Measurements from ENCODE around the gene RELL1. TPM values are rescaled to one million over a fixed set of nuclear protein-coding genes. Genes with fewer than 3 reads are reported as not detected.

RELL1 gene
- total RNA-seq, 2 experiments from 2014 or later = 8.5 to 9.5 TPM

DNA sequence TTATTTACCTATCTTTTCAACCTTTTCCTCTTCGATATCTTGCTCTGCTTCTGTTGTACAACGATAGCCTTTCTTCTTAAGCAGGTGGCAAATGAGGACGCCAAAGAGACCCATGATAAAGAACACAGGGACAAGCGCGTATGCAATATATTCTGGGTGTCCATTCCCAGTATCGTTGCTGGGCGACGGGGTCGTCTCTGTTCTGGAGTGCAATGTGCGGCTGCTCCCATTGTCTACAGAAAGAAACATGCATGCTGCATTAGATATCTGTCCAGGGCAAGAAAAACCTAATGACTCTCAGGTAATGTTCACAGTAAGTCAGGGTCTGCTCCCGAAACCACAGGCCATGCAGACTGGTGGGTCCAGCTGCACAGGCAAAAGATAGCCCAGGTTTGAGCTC, 36.9 kb downstream of the RELL1 start:
- intact Hi-C loops (cut with DNase I, micrococcal nuclease) = no loop called here
- Mint-ChIP-seq H3K27me3 (no peaks in the 10 kb centered on the region), H3K27ac (no peak overlapping the region), H3K36me3 (ENCODE audit: low read depth) (peaks cover 12% of the 10 kb centered on the region), H3K9me3 (ENCODE audit: low read depth) (peaks cover 4% of the 10 kb centered on the region), H3K4me3 (no peak overlapping the region), H3K4me1 (peaks cover 21% of the 10 kb centered on the region)
- DNase-seq (no peak), ATAC-seq (no peak)
- POLR2A ChIA-PET = no interaction called here
- CTCF ChIA-PET = no interaction called here

DNA sequence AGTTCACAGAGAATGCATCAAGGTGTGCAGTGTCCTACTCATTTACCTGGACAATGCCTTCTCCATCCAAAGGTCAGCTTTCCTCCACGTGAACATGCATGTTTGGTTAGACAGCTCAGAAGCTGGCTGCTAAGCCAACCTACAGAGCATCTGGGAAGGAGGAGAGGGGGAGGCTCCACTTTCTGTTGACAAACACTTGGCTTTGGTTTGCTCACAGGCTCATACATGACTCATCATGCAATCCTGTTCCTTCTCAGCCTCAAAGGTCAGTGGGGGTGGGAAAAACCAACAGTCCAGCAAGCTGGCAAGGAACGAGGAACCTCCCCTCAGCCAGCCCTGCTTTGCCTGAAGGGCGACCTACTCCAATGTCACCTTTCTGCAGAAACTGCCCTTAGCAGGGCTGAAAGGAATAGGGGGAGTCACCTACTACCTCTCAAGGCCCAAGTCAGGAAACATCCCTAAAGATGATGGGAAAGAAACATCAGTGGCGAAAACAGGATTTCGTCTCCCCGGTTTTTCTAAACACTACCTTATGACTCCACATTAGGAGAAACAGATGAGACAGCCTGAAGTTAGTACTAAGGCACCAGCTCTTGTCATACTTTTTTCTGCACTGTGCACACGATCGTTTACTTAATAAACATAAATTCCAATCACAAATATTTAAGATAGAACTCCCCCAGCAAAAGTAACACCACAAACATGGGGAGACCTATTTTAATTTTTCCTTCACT, 37.9 kb downstream of the RELL1 start:
- H3K4me1 Mint-ChIP-seq = peaks cover 16% of the 10 kb centered on the region
- CTCF ChIA-PET = interaction anchor here (0.6 kb wide), 1 partner anchor 35 kb away, joined by 3 read pairs; no protein-coding TSS in a partner anchor

DNA sequence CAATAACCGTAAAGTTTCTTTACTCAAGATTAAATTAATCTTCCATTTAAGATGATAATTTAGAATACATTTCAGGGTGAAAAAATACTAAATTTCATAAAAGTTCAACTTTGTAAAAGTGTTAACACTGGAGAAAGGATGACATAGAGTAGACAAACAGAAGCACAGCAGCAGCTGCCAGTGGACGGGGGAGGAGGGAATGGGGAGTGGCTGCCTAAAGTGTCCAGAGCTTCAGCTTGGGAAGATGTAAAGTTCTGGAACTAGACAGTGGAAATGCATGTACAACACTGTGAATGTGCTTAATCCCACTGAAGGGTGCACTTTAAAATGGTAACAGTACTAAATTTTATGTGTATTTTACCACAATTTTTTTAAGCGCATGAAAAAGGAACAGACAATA, 39.9 kb downstream of the RELL1 start:
- no peak for ATAC-seq
- ChIA-PET POLR2A (no interaction called here), CTCF (no interaction called here)
- Mint-ChIP-seq H3K36me3 (ENCODE audit: low read depth) (peaks cover 8% of the 10 kb centered on the region), H3K4me1 (peaks cover 8% of the 10 kb centered on the region), H3K27me3 (no peaks in the 10 kb centered on the region), H3K4me3 (no peak overlapping the region), H3K27ac (no peak overlapping the region), H3K9me3 (ENCODE audit: low read depth) (no peaks in the 10 kb centered on the region)
- intact Hi-C loops (cut with DNase I, micrococcal nuclease) = no loop called here
- DNase-seq = no peak

More for the DNA sequence above, 37.9 kb downstream of the RELL1 start:
- Mint-ChIP-seq H3K27me3 (no peaks in the 10 kb centered on the region), H3K9me3 (ENCODE audit: low read depth) (no peaks in the 10 kb centered on the region), H3K4me3 (no peak overlapping the region), H3K27ac (no peak overlapping the region), H3K36me3 (ENCODE audit: low read depth) (peaks cover 8% of the 10 kb centered on the region)
- intact Hi-C loops (cut with DNase I, micrococcal nuclease) = no loop called here
- ATAC-seq (no peak), DNase-seq (no peak)
- POLR2A ChIA-PET = no interaction called here

DNA sequence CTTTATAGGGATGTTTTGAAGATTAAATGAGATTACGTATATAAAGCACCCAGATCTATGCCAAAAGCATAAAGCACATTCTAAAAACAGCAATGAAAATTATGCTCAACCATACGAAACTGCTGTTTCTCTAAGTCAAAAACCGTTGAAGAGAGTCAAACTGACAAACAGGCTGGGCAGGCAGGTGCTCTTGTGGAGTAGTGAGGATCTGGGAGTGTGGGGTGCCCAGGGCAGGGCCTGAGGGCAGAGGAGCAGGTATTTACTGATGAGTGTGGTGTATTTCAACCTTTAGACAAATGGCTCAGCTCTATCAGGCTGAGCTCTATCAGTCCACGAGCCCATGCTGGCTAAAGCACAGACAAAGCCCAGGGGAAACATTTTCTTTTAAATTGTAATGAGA, 40.4 kb downstream of the RELL1 start:
- Mint-ChIP-seq H3K9me3 (ENCODE audit: low read depth) (no peaks in the 10 kb centered on the region), H3K27ac (no peak overlapping the region), H3K27me3 (no peaks in the 10 kb centered on the region), H3K36me3 (ENCODE audit: low read depth) (peaks cover 8% of the 10 kb centered on the region), H3K4me1 (peaks cover 8% of the 10 kb centered on the region), H3K4me3 (no peak overlapping the region)
- intact Hi-C loops (cut with DNase I, micrococcal nuclease) = no loop called here
- ChIA-PET CTCF (no interaction called here), POLR2A (no interaction called here)
- ATAC-seq (no peak), DNase-seq (no peak)

DNA sequence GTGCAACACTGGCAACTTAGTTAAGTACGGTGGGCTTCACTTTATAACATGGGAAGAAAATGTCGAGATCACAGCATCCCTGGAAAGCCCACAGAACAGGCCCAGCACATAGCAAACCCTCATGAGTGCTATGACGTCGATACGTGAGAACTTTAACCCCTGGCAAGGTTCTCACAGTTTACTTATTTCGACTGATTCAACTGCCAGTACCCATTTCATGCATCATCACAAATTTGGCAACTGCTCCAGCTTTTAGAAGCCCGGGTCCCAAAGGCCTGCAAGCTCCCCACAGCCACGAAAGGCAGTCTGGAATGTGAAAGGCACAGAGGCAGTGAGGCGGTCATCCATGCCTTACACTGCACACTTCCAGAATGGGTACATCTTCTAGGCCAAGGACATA, 41.2 kb downstream of the RELL1 start:
- no peak for ATAC-seq
- no peak for DNase-seq
- ChIA-PET CTCF (interaction anchor here (1.1 kb wide), 1 partner anchor 44 kb away, joined by 5 read pairs; no protein-coding TSS in a partner anchor), POLR2A (no interaction called here)
- Mint-ChIP-seq H3K4me3 (no peak overlapping the region), H3K27ac (no peak overlapping the region), H3K36me3 (ENCODE audit: low read depth) (peaks cover 8% of the 10 kb centered on the region), H3K4me1 (peaks cover 6% of the 10 kb centered on the region), H3K27me3 (no peaks in the 10 kb centered on the region), H3K9me3 (ENCODE audit: low read depth) (no peaks in the 10 kb centered on the region)
- intact Hi-C loops (cut with DNase I, micrococcal nuclease) = no loop called here

DNA sequence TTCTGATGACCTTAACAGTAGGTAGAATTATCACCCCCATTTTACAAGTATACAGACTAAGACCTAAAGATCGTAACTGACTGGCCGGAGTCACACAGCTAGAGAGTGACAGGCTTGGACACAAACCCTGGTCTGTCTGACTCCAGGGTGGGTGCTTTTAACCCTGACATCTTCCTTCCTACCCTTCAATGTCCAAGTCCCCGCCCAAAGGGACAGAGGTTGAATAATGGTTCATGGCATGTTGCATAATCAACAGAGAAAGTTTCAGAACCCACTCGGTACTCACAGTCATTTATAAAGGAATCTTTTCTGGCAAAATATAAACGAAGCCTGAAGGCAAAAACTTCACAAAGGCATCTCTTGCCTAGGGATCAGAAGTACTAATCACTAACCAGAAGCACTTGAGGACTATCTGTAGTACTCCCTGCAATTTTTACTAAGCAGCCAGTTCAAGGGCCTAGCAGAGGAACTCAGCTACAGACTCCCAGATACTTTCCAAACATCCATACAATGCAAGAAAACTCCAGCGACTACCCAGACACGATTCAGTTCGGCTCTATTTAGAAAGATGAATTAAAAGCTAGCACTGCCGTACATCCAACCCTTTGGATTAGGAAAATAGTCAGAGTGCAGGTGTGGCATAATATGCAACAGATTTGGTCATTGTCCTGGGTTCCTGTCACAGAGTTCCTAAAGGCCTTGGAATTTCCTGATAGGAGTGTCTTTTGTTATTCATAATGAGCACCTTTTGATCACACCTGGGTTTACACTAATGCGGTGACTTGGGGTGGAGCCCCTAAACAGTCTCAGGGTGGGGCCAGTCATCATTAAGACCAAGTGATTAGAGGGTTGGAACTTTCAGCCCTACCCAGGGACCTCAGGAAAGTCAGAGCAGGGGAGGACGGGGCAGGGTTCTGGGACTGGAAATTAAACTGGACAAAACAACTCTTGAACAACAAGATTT, 44.0 kb downstream of the RELL1 start:
- DNase-seq = no peak
- CTCF ChIA-PET = interaction anchor here (0.6 to 1.1 kb wide), 3 partner anchors 12 to 28 kb away, joined by 3 to 4 read pairs (median 3); no protein-coding TSS in a partner anchor
- Mint-ChIP-seq H3K36me3 (ENCODE audit: low read depth) (peaks cover 5% of the 10 kb centered on the region), H3K27me3 (no peaks in the 10 kb centered on the region), H3K9me3 (ENCODE audit: low read depth) (no peaks in the 10 kb centered on the region), H3K27ac (no peak overlapping the region), H3K4me1 (no peaks in the 10 kb centered on the region), H3K4me3 (no peak overlapping the region)
- POLR2A ChIA-PET = no interaction called here
- intact Hi-C loops (cut with DNase I, micrococcal nuclease) = no loop called here
- no peak for ATAC-seq

DNA sequence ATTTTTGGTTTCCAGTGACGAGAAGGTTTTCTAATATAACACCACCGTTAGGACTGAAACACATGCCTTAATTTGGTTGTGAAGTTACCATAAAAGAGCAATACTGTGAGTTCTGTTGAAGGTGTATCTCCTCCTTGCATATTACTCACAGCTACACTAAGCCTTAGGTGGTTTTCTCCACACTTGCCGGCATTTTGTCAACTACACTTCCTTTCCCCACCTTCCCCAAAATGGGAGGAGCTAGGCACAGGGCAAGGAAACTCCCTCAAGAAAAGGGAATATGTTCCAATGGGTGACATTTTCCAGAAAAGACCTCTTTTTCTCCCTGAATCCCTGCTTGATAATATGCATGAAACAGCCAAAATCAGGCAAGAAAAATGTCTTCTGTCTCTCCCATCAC, 44.8 kb downstream of the RELL1 start:
- H3K9me3 Mint-ChIP-seq (ENCODE audit: low read depth) = no peaks in the 10 kb centered on the region
- no peak overlapping the region for H3K27ac Mint-ChIP-seq
- no peaks in the 10 kb centered on the region for H3K4me1 Mint-ChIP-seq
- H3K27me3 Mint-ChIP-seq = no peaks in the 10 kb centered on the region
- DNase-seq (no peak), ATAC-seq (no peak)
- no peak overlapping the region for H3K4me3 Mint-ChIP-seq
- H3K36me3 Mint-ChIP-seq (ENCODE audit: low read depth) = peaks cover 4% of the 10 kb centered on the region
- POLR2A ChIA-PET = no interaction called here
- CTCF ChIA-PET = interaction anchor here (0.6 to 1.1 kb wide), 2 partner anchors 13 to 28 kb away, joined by 3 read pairs; no protein-coding TSS in a partner anchor
- intact Hi-C loops (cut with DNase I, micrococcal nuclease) = no loop called here

DNA sequence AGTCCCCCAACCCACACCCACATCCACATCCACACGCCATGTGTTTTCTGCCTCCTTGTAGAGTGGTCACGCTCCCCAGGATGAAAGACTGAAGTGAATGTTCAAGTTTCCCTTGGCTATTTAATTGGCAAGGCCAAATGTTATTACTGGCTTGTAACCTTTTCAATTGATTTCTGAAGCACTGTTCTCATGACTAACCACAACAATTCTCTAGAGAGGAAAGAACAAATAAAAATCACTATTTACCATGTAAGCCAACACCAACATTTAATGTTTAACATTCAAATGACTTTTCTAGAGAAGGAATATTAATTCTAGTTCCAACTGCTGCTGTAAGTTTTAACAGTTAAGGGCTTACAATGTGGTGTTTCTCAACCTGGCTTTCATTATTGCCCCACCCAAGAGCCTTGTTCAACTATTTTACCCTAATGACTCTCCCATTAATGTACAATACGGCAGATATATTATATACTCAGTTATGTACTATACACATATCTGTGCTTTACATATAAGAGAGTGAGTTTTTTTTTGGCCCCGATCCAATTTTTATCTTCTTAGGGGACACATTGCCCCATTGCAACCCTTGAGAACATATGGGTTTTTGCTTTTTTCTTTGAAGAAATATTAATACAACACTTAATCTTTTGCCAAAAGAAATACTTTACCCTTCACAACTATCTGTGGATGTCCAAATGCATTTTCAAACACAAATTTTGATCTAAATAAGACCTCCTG, 46.5 kb downstream of the RELL1 start:
- ChIA-PET POLR2A (interaction anchor here (0.7 kb wide), 1 partner anchor 324 kb away, joined by 3 read pairs; no protein-coding TSS in a partner anchor), CTCF (no interaction called here)
- Mint-ChIP-seq H3K36me3 (ENCODE audit: low read depth) (peaks cover 6% of the 10 kb centered on the region), H3K27me3 (no peaks in the 10 kb centered on the region), H3K4me3 (no peak overlapping the region), H3K9me3 (ENCODE audit: low read depth) (no peaks in the 10 kb centered on the region), H3K4me1 (no peaks in the 10 kb centered on the region), H3K27ac (no peak overlapping the region)
- intact Hi-C loops (cut with DNase I, micrococcal nuclease) = no loop called here
- no peak for ATAC-seq
- DNase-seq = no peak

DNA sequence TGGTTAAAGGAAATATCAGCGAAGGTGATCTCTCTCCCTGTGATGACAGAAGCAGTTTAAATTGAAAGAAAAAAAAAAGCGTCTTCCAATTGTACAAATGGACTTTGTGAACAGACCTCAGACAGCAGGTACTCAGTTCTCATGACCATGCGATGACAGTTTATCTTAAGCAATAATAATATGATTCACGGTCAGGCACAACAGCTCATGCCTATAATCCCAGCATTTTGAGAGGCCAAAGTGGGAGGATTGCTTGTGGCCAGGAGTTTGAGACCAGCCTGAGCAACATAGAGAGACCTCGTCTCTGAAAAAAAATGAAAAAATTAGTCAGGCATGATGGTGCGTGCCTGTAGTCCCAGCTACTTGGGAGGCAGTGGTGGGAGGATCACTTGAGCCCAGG, 51.0 kb downstream of the RELL1 start:
- ATAC-seq (no peak), DNase-seq (no peak)
- Mint-ChIP-seq H3K4me3 (no peak overlapping the region), H3K36me3 (ENCODE audit: low read depth) (peaks cover 28% of the 10 kb centered on the region), H3K27ac (no peak overlapping the region), H3K27me3 (no peaks in the 10 kb centered on the region), H3K4me1 (no peaks in the 10 kb centered on the region), H3K9me3 (ENCODE audit: low read depth) (no peaks in the 10 kb centered on the region)
- ChIA-PET POLR2A (no interaction called here), CTCF (interaction anchor here (1.1 to 1.2 kb wide), 2 partner anchors 16 to 194 kb away, joined by 3 to 4 read pairs; no protein-coding TSS in a partner anchor)
- intact Hi-C loops (cut with DNase I, micrococcal nuclease) = no loop called here

DNA sequence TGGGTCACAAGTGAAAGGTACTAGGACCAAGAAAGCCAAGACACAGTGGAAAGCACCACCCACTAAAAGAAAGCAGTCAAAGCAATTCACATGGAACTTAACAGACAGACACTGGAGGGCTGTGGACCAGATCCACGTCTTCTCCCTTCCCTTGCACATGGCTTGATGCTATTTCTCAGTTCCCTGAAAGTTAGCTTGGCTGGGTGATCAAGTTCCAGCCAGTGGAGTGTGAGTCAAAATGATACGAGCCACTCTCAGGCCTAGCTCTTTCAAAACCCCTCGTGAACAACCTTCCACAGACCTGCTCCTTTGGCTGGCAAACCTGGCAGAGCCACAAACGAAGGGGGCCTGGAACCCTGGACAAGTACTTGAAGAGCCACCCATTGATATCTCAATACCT, 52.0 kb downstream of the RELL1 start:
- no peak for ATAC-seq
- no peaks in the 10 kb centered on the region for H3K27me3 Mint-ChIP-seq
- intact Hi-C loops (cut with DNase I, micrococcal nuclease) = no loop called here
- no peak overlapping the region for H3K4me3 Mint-ChIP-seq
- peaks cover 31% of the 10 kb centered on the region for H3K36me3 Mint-ChIP-seq (ENCODE audit: low read depth)
- ChIA-PET CTCF (interaction anchor here (1.2 kb wide), 1 partner anchor 17 kb away, joined by 3 read pairs; no protein-coding TSS in a partner anchor), POLR2A (no interaction called here)
- DNase-seq = no peak
- H3K4me1 Mint-ChIP-seq = no peaks in the 10 kb centered on the region
- no peaks in the 10 kb centered on the region for H3K9me3 Mint-ChIP-seq (ENCODE audit: low read depth)
- no peak overlapping the region for H3K27ac Mint-ChIP-seq

DNA sequence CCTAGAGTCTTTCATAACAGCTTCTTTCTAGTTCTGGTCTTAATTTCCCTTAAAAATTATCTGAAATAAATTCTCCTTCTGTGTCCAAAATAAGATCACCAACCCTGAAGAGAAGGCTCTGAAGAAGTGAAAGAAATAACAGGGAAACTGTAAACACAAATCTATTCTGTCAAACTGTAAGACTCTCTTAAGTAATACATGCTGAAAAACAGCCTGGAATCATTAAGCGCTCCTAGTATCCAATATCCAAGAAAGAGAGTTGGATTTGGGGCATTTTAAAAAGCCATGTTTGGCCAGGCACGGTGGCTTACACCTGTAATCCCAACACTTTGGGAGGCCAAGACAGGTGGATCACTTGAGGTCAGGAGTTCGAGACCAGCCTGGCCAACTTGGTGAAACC, 53.3 kb downstream of the RELL1 start:
- H3K4me1 Mint-ChIP-seq = no peaks in the 10 kb centered on the region
- intact Hi-C loops (cut with DNase I, micrococcal nuclease) = no loop called here
- ChIA-PET POLR2A (no interaction called here), CTCF (no interaction called here)
- no peaks in the 10 kb centered on the region for H3K27me3 Mint-ChIP-seq
- ATAC-seq = no peak
- DNase-seq = no peak
- no peak overlapping the region for H3K4me3 Mint-ChIP-seq
- no peaks in the 10 kb centered on the region for H3K9me3 Mint-ChIP-seq (ENCODE audit: low read depth)
- H3K36me3 Mint-ChIP-seq (ENCODE audit: low read depth) = peaks cover 31% of the 10 kb centered on the region
- no peak overlapping the region for H3K27ac Mint-ChIP-seq

All from activated CD4-positive, alpha-beta T cell treated with anti-CD3 and anti-CD28 coated beads for 36 hours (primary cell).